Esophagus (tissue), 2 donors: Measurements from ENCODE around the gene TVP23A. TPM values are rescaled to one million over a fixed set of nuclear protein-coding genes. Genes with fewer than 3 reads are reported as not detected.

Experiments used
- H3K27ac ChIP-seq, 2 donors: one replicate each; pipeline ENCODE4 v1.5.1; 2013; ENCODE audit warnings: low read depth in 2 of 2, mild to moderate bottlenecking in 2 of 2, inconsistent platforms in 1 of 2, low read length in 1 of 2, moderate library complexity in 1 of 2
- H3K27me3 ChIP-seq, 2 donors: one replicate each; pipeline ENCODE4 v1.6.1; 2013; ENCODE audit warnings: low read length in 2 of 2, control low read depth in 1 of 2, mild to moderate bottlenecking in 1 of 2; ENCODE audit not compliant: insufficient read depth in 2 of 2, control insufficient read depth in 1 of 2
- H3K36me3 ChIP-seq, 2 donors: one replicate each; pipeline ENCODE4 v1.6.1; 2013; ENCODE audit warnings: low read length in 1 of 2; ENCODE audit not compliant: control insufficient read depth in 2 of 2, insufficient read depth in 2 of 2
- H3K4me1 ChIP-seq, 2 donors: one replicate each; pipeline ENCODE4 v1.6.1; 2013; ENCODE audit warnings: low read length in 1 of 2; ENCODE audit not compliant: control insufficient read depth in 2 of 2, insufficient read depth in 2 of 2
- H3K4me3 ChIP-seq, 2 donors: one replicate each; pipeline ENCODE4 v1.5.1; 2013; ENCODE audit warnings: low read length in 2 of 2, mild to moderate bottlenecking in 2 of 2, low read depth in 1 of 2, moderate library complexity in 1 of 2
- H3K9me3 ChIP-seq, 2 donors: one replicate each; pipeline ENCODE4 v1.6.1; 2013; ENCODE audit warnings: mild to moderate bottlenecking in 2 of 2, low read depth in 1 of 2, low read length in 1 of 2, moderate library complexity in 1 of 2; ENCODE audit not compliant: control insufficient read depth in 2 of 2, insufficient read depth in 1 of 2
- WGBS, 2 donors: extraction: QIAGEN DNeasy Blood & Tissue Kit; methylation state at CpG; one replicate each; pipeline ENCODE4 v1.1.7; 2013; 5-methylcytosine and 5-hydroxymethylcytosine counted together
- polyA plus RNA-seq, 2 donors: library from polyadenylated mRNA; stranded (reverse); fragments of 200-250 nt; gene quantifications; one replicate each; pipeline ENCODE4 v1.2.3, GENCODE V29; 2013
- donor health status: healthy with polysubstance abuse.
- donor health status: Bipolar disorder and iron deficiency.

The TVP23A gene
- polyA plus RNA-seq, result under 1 TPM; 0.05 to 0.08 TPM

DNA sequence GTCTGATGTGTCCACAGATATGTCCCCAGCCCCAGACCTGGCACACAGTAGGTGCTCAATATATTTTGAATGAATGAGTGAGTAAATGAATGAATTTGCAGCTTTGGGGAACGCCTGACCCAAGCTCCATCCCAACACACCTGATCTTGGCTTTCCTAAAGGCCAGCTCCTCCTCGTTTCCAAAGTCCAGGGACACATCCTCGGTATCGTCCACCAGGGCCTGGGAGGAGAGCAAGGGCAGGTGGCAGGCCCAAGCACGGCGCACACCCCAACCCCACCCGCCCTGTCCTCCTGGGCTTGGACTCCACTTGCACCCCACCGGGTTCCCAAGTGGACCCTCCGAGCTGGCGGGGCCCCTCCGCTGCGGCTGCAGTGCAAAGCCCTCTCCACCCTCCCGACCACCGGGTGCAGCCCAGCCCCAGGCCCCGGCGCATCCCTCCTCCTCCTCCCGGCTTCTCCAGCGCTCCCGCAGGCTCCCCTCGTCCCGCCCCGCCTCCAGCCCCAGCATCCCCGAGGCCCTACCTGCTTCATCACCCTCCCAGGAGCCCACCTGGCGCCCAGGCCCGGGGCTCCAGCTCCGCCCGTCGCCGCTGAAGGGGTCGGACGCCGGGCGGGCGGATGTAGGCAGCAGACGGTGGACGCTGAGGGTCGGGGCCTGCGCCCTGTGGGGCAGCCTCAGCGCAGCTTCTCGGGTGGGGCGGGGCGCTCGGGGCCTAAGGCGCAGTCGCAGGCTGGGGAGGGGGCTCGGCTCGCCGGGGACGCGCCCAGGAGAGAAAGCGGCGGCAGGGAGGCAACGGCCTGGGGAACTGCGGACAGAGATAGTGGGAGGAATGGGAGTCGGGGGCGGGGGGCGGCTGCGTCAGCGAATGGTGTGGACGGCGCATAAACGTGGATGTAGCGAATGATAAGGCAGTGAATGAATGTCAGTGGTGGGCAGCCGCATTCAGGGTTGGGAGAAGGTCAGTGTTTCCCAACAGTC is at the start of gene TVP23A:
Gene TVP23A (minus strand): TSS at position 832 of the 979 bp plus-strand sequence. CDS start 301 bp downstream, at position 531.
- Histone ChIP-seq H3K4me1 (no peaks in the 10 kb centered on the region), H3K27me3 (no peaks in the 10 kb centered on the region), H3K36me3 (no peaks in the 10 kb centered on the region), H3K27ac (no peak within 1 kb of the TSS), H3K4me3 (no peak within 1 kb of the TSS), H3K9me3 (no peaks in the 10 kb centered on the region)
- 46 to 57% methylated on average over 60 to 64 of the region's 64 CpGs for WGBS, 2 donors

DNA sequence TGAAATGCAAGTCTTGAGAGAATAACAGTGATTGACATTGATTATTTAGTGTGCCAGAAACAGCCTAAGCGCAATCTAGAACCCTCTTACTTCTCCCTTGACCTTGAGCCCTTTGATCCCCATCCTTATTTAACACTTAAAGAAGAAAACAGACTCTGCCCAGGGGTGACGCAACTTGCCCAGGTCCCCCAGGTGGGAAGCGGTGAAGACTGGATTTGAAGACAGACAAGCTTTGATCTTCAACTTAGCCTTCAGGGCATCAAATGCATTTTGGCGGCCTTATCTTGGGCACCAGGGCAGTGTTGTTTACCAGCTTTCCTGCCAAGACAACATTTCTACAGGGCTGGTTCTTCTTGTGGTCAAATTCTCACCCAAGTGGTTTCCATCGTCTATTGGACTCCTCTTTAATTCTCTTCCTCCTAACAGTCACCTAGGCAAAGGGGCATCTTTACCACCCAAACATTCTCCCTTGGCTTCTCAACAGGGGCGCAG is 49.6 kb upstream of the TVP23A start:
- Histone ChIP-seq H3K9me3 (no peaks in the 10 kb centered on the region), H3K4me3 (no peak overlapping the region), H3K4me1 (peaks cover 0 to 12% of the 10 kb centered on the region in 2 donors), H3K27me3 (no peaks in the 10 kb centered on the region), H3K27ac (no peak overlapping the region), H3K36me3 (no peaks in the 10 kb centered on the region)
- WGBS, 2 donors, result 67 to 72% methylated on average over 6 of the region's 6 CpGs

DNA sequence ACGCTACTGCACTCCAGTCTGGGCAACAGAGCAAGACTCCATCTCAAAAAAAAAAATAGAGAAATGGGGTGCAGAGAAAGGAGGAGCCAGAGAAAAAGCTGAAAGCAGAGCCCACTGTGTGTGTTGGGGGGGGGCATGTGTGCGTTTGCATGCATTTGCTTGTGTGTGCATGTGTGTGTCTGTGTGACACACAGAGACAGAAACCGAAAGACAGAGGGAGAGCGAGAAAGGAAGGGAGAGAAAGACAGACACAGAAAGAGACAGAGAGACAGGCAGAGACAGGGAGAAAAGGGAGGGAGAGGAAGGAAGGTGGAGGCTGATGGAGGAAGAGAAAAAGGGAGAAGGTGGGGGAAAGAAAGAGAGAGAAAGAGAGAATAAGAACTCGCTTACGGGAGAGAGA is 48.6 kb upstream of the TVP23A start:
- Histone ChIP-seq H3K27me3 (no peaks in the 10 kb centered on the region), H3K9me3 (no peaks in the 10 kb centered on the region), H3K36me3 (no peaks in the 10 kb centered on the region), H3K27ac (no peak overlapping the region), H3K4me1 (peaks cover 0 to 12% of the 10 kb centered on the region in 2 donors), H3K4me3 (no peak overlapping the region)
- 81 to 91% methylated on average over 6 of the region's 6 CpGs for whole genome bisulfite sequencing, 2 donors

DNA sequence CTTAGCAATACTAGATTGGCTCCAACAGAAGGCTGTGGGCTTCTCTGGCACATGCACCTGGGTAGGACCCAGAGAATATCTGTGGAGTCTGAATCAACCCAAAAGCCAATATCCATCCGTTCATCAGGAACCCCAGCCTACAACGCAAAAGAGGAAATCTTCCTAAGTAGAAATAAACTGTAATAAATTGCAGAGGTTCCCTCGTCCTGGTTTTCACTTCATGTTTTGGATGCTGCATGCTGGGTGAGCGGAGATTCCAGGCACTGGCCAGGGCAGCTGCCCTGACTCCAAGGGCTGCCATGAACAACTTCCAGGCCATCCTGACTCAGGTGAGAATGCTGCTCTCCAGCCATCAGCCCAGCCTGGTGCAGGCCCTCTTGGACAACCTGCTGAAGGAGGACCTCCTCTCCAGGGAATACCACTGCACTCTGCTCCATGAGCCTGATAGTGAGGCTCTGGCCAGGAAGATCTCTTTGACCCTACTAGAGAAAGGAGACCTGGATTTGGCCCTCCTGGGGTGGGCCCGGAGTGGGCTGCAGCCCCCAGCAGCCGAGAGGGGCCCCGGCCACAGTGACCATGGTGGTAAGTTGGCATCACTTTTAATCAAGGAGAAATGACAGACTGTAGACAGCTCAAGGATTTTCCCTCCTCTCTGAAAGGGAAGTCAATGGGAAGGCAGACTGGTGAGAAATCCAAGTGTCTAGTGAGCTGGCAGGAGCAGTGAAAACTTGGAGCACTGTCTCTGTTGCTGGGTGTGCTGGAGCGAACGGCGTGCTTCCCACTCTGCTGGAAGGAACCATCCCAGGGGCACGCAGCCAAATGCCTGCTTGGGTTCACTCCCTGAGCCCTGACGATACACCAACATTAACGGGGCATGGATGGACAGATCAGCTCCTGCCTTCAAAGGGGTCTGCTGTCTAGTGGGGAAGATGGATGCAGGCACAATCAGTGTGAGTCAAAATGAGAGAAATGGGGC is 47.7 kb upstream of the TVP23A start:
- Histone ChIP-seq H3K36me3 (no peaks in the 10 kb centered on the region), H3K9me3 (no peaks in the 10 kb centered on the region), H3K4me3 (no peak overlapping the region), H3K27me3 (no peaks in the 10 kb centered on the region), H3K4me1 (peaks cover 0 to 6% of the 10 kb centered on the region in 2 donors), H3K27ac (no peak overlapping the region)
- 61 to 68% methylated on average over 13 of the region's 13 CpGs for WGBS, 2 donors

DNA sequence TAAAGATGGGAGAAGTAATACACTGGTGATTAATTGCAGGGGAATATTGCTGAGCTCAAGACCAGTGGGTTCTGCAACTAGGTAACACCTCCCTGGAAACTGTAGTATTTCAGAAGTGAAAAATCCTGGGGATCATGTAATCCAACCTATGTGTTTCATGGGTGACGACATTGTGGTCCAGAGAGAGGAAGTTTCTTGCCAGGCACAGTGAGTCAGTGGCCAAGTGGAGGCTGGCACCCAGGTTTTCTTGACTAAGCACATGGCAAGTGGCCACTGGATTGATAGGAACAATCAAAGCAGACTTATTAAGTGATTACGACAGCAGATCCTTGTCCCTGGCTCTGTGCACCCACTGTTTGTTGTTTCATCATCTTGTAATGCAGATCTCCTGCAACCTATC is 43.8 kb upstream of the TVP23A start:
- Histone ChIP-seq H3K27me3 (no peaks in the 10 kb centered on the region), H3K9me3 (peaks cover 0 to 6% of the 10 kb centered on the region in 2 donors), H3K27ac (no peak overlapping the region), H3K4me3 (no peak overlapping the region), H3K4me1 (peaks cover 3 to 6% of the 10 kb centered on the region in 2 donors), H3K36me3 (no peaks in the 10 kb centered on the region)
- 40 to 46% methylated on average over 2 of the region's 2 CpGs for WGBS, 2 donors

DNA sequence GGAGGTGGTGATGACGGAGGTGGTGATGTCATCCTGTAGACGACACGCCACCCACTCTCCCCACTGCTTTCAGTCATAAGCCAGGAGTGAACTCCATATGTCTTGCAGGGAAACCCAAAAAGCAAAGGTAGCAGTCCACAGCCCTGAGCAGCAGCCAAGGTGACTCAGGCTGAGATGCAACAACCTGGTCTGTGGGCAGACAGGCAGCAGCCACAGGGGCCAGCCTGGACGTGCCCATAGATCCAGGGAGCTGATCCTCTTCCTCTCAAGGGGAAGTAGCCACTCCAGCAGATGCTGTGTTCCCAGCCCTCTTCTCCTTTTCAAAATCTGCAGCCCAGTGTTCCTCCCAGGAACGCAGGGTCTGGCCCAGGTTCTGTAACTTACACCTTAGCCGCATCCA is 41.1 kb upstream of the TVP23A start:
- Histone ChIP-seq H3K4me3 (no peak overlapping the region), H3K9me3 (peaks cover 0 to 6% of the 10 kb centered on the region in 2 donors), H3K27me3 (no peaks in the 10 kb centered on the region), H3K27ac (no peak overlapping the region), H3K4me1 (peaks cover 3 to 5% of the 10 kb centered on the region in 2 donors), H3K36me3 (no peaks in the 10 kb centered on the region)
- 67 to 68% methylated on average over 6 of the region's 6 CpGs for WGBS, 2 donors

DNA sequence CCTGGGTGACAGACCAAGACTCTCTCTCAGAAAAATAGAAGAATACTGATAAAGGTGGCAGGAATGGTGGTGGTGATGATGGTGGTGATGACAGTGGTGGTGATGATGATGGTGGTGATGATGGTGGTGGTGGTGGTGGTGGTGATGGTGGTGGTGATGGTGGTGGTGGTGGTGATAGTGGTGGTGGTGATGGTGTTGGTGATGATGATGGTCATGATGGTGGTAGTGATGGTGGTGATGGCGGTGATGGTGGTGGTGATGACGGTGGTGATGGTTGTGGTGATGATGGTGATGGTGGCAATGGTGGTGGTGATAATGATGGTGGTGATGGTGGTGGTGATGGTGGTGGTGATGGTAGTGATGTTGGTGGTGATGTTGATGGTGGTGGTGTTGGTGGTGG is 40.4 kb upstream of the TVP23A start:
- Histone ChIP-seq H3K9me3 (peaks cover 0 to 6% of the 10 kb centered on the region in 2 donors), H3K27ac (no peak overlapping the region), H3K4me1 (peaks cover 3 to 5% of the 10 kb centered on the region in 2 donors), H3K4me3 (no peak overlapping the region), H3K27me3 (no peaks in the 10 kb centered on the region), H3K36me3 (no peaks in the 10 kb centered on the region)
- WGBS, 2 donors, result 51 to 100% methylated on average over 2 of the region's 2 CpGs

DNA sequence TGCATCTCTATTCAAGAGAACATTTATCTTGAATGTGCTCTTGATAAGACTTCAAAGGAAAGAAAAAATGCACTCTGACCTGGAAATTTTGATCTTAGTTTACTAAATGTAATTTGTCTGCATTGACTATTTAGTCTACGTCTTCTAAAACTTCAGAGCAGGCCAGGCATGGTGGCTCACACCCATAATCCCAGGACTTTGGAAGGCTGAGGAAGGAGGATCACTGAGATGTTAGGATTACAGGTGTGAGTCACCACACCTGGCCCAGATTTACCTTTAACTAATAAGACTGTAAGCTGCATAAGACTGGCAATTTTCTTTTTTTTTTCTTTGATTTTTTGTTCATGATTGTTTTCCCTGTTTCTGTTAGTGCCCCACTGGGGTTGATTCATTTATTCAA is 39.6 kb upstream of the TVP23A start:
- H3K9me3 ChIP-seq, result peaks cover 0 to 6% of the 10 kb centered on the region in 2 donors
- WGBS, 2 donors, result 54 to 59% methylated on average over 1 of the region's 1 CpG
- H3K27ac ChIP-seq, result no peak overlapping the region
- H3K27me3 ChIP-seq, result no peaks in the 10 kb centered on the region
- no peaks in the 10 kb centered on the region for H3K36me3 ChIP-seq
- H3K4me1 ChIP-seq, result peaks cover 3 to 5% of the 10 kb centered on the region in 2 donors
- H3K4me3 ChIP-seq, result no peak overlapping the region

DNA sequence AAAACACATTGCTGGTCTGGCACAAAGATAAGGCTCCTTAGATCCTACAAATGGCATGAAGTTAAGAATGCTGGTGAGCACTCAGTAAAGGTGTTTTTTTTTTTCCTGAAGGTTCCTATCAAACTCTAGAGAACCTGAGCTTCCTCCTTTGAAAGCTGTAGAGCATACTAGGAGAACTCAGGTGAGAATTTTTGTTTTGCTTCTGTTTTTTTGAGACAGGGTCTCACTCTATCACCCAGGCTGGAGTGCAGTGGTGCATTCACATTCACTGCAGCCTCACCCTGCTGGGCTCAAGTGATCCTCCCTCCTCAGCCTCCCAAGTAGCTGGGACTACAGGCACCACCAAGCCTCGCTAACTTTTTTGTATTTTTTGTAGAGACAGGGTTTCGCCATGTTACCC is 37.4 kb upstream of the TVP23A start:
- Histone ChIP-seq H3K36me3 (no peaks in the 10 kb centered on the region), H3K9me3 (peaks cover 0 to 6% of the 10 kb centered on the region in 2 donors), H3K4me3 (no peak overlapping the region), H3K4me1 (peaks cover 3 to 8% of the 10 kb centered on the region in 2 donors), H3K27ac (no peak overlapping the region), H3K27me3 (no peaks in the 10 kb centered on the region)
- 88 to 97% methylated on average over 2 of the region's 2 CpGs for WGBS, 2 donors
